ENCODE data around the gene BLCAP.
"Not testable (repeated sequence)": the region's sequence is repeated elsewhere in the genome, so short reads cannot be mapped to it uniquely, and the experiment has no call there.

Gene BLCAP, protein sequence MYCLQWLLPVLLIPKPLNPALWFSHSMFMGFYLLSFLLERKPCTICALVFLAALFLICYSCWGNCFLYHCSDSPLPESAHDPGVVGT

DNA sequence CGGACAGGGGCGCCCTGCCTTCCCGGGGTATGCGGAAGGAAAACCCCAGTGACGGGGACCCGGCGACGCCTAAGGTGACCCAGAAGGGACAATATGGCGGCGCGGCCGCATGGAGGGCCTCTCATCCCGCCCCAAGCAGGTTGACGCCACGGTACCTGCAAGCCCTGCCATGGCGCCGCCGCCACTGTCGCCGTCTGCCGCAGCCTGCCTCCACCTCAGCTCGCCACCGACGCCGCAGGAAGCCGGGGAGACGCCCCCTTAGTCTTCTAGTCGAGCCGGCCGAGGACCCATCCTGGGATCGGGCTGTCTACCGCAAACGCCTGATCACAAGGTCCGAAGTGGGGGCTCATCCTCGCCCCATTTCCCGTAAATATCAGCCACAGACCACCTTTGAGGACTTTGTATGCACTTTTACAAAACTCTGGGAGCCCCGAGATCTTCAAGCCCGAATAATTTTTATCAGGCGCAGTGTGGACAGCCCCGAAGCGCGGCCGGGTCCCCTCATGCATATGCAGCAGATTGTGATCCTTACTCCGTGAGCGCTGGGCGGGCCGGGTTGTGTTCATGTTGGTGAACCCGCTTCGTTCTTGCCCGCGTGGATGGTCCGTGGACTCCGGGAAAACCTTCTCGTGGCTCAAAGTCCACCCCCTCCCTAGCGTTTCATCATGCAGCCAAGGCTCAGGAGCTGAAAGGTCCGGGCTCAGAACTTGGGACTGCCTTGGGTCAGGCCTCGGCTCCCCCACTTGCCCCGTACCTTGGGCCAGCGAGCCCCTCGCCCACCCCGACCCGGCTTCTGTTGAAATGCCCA, at the start of gene BLCAP:
TSS of gene BLCAP (minus strand) at position 239 of the 808 bp plus-strand sequence. CDS start 8,702 bp downstream, outside the sequence.
- DNase-seq (ENCODE audit: low spot score), result peak; percentile 94

DNA sequence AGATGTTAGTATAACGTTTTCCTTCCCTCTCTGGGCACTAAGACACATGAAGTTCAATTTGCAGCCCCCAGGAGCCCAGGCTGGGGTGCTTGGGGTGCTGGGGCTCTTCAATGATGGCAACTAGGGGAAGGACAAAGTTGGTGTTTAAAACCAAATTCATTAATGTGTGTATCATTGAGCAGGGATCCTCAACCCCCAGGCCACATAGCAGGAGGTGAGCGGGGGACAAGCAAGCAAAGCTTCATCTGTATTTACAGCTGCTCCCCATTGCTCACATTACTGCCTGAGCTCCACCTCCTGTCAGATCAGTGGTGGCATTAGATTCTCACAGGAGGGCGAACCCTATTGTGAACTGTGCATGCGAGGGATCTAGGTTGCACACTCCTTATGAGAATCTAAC, 49.8 kb upstream of the BLCAP start:
- not testable (repeated sequence) for DNase-seq (ENCODE audit: low spot score)

DNA sequence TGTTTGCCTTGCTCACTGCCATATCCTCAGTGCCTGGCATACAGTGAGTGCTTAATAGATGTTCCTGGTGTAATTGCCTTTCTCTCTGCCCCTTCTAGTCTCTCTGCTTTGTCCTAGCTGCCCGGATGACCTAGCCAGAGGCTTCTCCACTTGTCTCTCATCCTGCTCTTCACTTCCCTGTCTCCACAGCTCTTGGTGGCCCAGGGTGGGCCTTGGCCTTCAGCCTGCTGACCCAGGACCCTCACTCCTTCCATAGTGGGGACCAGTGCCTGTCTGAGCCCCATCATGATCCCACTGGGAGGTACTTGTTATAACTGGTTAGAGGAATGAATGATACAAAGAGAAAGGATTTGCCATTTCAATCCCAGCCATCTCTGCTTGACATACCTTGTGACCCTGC, 49.2 kb upstream of the BLCAP start:
- no peak for DNase-seq (ENCODE audit: low spot score)

DNA sequence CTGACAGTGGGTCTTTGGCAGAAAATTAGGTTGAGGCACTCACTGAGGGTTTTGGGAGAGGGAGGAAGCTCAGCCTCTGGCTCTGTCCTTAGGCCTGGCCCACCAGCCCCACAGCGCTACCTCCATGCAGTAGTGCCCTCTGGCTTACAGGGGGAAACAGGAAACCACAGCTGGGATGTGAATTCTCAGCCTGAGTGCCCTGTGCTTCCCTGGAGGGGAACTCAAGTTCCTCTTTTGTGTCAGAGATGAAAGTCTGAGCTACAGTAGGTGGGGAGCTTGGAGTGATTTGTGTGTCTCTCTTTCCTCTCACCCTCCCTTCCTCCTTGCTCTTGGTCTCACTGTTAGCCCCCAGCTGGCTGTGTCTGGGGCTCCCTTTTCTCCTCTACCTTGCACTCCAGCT, 48.2 kb upstream of the BLCAP start:
- DNase-seq (ENCODE audit: low spot score), result no peak

DNA sequence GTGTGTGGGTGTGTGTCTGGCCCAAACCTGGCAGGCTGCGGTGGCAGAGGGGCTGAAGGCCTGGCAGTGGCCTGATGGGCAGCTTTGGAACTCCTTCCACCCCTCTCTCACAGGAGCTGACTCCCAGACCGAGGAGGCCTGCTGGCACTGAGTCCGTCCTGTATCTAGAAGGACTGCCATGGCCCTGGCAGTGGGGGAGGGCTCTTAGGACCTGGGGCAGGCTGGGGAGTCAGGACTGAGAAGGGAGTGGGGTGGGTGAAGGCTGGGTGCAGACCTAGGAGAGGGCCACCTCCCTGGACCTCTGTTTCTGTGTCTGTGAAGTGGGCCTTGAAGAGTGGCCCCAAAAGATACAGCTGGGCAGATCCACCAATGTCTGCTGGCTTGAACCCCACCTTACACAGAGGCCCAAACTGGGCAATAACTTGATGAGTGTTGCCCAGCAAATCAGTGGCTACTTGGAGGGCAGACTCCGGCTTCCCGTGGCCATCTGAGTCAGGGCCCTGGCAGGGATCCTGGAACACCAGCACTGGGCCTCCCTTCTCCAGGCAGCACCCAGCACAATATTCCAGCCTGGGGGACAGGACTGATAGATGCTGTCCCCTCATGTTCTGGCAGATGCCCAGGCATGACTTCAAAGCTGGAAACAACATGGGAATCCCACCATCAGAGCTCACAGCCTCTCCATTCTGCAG, 46.7 kb upstream of the BLCAP start:
- no peak for DNase-seq (ENCODE audit: low spot score)

DNA sequence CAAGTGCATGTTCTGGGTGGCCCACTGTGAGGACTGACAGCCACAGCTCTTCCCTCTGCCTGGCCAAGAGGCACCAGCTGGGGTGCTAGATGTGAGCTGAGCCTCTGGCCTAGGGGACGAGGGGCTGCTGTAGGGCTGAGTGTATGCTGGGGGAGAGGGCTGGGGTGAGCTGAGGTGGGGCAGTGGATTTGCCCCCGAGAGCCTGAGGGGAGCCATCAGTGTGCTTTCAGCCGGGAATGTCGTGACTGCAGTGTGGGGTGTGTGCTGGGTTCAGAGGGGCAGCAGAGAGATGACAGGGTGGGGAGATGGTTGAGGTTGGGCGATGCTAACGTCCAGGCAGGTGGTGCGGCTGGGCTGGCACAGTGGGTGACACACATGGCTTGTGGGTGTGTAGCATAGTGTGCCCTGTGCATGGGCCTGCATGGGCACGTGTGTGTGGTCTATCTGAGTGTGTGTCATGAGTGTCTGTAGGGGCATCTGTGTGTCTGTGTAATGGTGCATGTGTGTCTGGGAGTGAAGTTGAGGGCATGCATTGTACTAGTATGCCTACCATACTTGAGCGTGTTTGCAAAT, 46.0 kb upstream of the BLCAP start:
- DNase-seq (ENCODE audit: low spot score), result no peak

DNA sequence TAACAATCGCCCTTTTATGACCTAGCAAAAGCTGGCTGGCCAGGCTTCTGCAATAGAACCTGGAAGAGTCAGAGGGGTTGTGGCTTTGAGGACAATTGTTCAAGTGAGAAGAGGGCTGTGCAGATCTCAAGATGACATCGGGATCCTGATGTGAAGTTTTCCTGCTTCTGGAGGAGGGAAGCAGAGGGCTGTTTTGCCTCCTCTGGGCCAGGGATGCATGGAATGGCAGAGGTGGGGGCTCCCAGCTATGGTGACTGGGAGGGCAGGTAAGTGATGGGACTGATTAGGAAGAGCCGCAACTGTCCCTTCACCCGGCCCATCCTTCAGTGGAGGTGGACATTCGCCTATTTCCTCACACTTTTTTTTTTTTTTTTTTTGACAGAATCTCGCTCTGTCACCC, 43.4 kb upstream of the BLCAP start:
- no peak for DNase-seq (ENCODE audit: low spot score)

DNA sequence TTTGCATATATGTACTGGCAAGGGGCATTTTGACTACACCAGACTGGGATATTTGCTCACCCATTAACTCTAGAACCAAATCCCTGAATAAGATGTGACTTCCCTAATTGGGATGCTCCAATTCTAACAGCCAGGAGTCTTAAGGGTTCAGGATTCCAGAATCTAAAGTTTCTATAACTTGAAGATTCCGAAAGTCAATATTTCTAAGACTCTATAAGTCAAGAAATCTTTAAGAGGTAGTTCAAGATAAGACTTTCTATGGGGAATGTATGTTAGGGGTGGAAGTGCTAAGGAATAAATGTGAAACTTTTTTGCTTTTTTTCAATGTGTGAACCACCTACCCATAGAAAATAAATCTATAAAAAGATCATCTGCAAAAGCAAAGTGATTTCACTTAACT, 42.7 kb upstream of the BLCAP start:
- DNase-seq (ENCODE audit: low spot score), result no peak

DNA sequence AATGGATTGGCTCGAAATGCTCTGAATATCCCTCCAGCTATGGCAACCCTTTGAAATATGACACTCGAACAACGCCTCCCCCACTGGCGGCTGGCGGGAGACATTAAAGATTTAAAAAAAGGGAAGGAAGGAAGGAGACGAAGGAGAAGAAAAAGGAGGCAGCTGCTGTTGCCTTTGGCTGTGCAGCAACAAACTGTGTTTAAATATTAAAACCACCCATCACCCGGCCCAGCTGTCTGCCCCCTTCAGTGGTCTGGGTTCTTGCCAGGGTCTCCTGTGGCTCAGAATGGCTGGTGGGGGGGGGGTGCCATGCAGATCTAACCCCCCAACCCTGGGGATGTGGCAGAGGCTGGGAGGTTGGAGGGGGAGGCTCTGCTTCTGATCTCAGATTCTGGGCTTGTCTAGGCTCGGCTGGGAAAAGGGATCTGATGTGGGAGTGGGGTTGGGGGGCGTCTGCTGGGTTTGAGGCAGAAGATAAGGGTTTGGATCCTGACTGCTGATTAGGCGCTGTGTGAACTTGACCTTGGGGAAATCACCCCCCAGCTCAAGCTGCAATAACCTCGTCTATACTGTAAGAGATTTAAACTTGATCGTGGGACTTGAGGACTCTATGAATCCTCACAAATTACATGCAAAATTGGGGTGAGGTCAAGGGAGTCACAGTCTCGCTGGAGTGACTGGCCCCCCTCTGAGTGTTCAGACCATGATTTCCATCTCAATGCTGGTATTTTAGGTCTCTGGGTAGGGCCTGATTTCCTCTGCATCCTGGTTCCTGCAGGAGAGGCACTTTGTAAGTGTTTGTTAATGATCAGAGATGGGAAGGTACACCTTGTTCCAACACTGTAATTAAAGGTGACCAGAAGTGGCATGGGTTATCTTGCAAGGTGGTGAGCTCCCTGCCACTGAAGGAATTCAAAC, 40.3 kb upstream of the BLCAP start:
- DNase-seq (ENCODE audit: low spot score), result peak; percentile 81

DNA sequence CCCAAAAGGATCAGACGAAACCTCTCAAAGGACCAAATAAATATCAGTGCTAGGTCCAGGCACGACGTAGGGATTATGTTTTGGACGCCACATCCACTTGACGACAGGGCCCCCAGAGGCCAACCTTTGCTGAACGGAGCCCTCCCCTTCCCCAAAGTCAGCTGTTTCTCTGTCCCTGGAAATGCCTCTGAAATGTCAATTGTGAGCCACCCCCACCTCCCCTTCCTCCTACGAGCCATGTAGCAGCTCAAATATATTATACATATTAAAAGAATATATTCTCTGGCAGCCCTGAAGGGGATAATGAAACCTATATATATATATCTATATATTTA, 39.6 kb upstream of the BLCAP start:
- DNase-seq (ENCODE audit: low spot score), result no peak

DNA sequence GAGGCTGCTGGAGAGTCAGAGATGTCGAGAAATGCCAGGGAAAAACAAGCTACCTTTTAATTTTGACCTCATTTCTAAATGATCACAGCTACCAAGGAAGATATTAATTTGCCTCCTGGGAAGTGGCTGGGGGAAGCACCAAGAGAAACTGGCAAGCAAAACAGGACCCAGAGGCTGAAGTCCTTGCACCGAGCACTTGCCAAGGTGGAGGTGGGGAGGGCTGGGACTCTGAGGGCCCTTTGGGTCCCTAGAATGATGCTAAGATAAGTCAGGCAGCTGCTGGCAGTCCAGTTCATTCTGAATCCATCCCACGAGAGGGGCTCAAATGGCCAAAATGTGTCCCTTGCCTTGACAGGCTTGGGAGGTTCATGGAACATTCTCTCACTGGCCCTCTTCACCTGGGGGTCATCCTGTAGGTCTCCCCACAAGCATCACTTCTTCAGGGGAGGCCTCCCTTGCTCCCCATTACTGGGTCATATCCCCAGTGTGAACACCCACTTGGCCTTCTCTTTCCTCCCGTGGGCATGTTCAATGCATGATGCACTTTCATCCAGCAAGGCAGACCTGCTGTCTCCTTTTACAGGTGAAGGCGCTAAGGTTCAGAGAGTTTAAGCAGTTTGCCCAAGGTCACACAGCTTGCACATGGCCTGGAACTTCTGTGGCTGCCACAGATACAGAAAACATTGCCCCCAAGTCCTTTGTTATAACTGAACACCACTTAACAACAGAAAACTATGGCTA, 39.1 kb upstream of the BLCAP start:
- no peak for DNase-seq (ENCODE audit: low spot score)

DNA sequence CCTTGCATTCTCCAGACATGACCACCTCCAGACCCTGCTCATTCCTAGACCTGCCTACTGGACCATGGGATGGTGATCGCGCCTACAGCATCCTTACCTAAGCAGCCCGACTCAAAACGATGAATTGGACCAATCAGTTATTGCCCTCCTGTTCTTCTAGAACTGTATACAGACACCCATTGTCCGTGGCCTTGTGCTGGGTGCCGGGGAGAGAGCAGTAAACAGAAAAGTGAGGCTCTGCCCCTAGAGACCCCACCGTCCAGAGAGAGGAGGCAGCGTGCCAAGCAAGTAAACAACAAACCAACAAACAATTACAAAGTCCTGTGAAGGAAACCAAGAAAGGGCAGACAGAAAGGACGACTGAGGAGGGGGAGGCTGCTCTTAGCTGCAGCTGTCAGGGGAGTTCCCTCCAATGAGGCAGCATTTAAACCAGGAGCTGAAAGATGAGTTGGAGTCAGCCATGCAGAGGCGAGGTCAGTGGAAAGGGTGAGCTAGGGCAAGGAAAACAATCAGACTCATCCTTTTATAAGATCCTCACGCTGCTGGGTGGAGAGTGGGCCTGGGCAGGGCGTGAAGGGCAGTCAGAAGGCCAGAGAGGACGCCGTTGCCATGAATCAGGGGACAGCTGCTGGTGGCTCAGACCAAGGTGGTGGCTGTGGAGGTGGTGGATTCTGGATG, 37.6 kb upstream of the BLCAP start:
- no peak for DNase-seq (ENCODE audit: low spot score)

DNA sequence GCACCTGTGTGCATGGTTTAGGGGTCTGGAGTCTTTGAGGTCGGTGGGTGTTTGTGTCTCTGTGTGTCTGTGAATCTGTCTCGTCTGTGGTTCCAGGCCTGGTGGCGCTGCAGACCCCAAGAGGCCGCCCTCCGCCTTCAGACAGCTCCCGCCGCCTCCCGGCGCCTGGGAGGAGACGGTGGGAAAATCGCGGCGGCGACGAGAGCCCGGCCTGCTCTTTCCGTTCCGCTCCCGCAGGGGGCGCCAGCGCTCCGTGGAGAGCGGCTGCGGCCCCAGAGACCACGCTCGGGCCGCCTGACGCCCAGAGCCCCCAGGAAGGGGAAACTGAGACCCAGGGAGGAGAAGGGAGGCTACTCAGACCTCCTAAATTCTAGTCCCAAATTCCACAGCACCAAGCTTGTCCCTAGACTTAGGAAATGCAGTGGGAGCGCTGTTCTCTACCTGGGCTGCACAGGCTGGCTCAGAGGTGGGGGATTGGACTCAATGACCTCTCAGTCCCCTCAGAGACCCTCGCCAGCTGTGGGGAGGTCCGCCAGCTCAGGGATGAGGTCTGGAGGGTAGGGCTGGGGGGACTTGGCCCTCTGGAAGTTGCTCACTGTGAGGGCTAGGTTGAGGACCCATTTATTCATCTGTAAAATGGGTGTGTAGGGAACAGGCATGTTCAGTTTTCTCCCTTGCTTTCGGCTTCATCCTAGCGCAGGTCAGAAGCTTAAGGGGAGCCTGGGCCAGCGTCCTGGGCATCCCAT, 36.9 kb upstream of the BLCAP start:
- peak; percentile 66 for DNase-seq (ENCODE audit: low spot score)

DNA sequence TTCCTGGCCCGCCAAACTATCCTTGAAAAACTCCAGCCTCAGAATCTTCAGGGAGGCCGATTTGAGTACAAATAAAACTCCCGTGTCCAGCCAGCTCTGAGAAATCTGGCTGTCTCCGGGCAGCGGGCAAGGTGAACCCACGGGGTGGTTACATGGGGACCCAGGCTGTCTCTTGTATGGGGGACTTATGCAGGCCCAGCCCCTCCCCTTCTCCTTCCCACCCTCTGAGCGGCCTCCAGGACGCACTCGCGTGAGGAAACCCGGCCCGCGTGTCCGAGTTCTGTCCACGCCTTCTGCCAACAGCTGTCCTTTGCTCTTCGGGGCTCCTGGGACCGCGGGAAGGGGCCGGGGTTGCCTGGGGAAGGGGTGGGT, 36.3 kb upstream of the BLCAP start:
- DNase-seq (ENCODE audit: low spot score), result no peak

DNA sequence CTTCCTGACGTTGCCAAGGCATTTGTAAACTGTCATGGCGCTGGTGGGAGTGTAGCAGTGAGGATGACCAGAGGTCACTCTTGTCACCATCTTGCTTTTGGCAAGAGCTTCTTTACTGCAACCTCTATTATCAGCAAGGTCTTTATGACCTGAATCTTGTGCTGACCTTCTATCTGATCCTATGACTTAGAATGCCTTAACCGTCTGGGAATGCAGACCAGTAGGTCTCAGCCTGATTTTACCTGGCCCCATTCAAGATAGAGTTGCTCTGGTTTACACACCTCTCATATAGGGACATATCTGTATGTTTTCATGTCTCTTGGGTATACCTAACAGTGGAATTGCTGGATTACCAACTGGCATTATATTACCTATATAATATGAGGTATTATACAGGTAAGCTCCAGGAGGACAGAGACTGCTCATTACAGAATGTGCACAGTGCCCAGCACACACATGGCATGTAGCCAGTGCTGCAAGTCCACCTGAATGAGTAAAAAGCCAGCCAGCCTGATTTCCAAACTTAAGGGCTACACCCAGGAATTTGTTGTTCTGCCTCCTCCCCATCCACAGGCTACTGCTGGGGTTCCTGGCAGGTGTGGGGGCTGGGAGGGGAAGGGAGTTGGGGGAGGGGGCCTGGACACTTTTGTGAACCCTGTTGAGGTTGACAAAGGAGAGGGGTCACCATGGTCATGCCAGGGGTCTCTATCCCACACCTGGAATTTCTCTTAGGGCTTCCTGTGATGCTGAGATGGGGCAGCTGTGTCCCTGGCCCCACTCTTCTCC, 35.2 kb upstream of the BLCAP start:
- no peak for DNase-seq (ENCODE audit: low spot score)

DNA sequence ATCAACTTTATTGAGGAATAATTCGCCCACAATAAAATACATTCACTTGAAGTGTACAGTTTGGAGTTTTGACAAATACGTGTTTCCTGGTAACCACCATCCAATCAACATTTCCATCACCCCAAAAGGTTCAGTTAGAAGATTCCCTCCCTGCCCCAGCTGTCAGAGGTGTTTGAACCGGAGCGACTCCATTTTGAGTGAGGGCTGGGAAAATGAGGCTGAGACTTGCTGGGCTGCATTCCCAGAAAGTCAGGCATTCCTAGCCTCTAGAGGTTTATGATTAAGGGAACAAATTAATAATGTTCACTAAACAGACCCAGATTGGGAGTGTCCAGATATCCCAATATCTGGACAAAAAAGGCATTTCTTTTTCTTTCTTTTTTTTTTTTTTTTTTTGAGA, 33.0 kb upstream of the BLCAP start:
- DNase-seq (ENCODE audit: low spot score), result no peak

DNA sequence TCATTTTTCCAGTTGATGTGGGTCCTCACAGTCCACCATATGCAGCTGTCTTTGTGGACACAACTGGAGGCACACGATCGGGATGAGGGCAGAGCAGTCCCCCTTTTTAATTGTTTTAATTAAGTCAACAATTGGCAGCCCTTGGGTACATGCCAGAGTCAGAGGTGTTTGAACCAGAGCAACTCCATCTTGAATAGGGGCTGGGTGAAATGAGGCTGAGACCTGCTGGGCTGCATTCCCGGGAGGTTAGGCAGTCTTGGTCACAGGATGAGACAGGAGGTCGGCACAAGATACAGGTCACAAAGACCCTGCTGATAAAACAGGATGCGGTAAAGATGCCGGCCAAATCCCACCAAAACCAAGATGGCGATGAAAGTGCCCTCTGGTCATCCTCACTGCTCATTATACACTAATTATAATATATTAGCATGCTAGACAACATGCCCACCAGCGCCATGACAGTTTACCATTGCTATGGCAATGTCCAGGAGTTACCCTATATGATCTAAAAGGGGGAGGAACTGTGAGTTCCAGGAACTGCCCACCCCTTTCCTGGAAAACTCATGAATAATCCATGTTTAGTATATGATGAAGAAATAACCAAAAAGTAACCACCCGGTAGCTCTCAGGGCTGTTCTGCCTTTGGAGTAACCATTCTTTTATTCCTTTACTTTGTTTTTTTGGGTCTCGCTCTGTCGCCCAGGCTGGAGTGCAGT, 31.8 kb upstream of the BLCAP start:
- DNase-seq (ENCODE audit: low spot score), result no peak

DNA sequence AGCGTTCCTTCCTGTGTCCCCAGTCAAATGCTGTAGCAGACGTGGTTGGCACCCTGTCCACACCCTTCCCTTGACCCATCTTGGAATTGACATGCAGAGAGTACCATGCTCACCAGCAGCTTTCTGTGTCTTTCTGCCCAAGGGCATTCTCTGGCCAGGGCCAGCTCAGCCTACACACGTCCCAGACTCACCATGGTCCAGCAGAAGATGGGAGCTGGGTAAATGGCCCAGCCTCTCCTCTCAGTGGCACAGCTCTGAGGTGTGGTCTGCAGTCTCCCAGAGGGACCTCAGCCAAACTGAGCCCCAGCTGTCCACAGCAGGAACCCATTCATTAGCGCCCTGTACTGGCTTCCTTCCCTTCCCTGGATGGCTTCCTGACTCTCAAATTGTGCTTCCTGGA, 31.1 kb upstream of the BLCAP start:
- DNase-seq (ENCODE audit: low spot score), result no peak

DNA sequence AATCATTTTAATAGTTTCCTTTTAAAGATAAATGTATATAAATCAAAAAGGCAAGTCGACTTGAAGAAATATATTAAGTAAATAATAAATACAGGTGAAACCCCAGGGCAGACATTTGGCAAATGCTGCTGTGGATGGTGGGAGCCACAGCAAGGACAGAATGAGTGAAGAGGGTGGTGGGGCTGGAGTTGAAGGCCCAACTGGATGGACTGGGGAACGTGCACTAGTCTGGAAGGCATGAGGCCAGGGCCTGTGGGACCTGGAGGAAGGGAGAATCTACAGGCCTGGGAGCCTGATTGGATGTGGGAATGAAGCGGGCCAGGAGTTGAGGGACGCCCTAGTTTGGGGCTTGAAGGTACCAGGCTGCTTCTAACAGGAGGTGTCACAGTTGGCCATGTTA, 30.6 kb upstream of the BLCAP start:
- no peak for DNase-seq (ENCODE audit: low spot score)

Measured in COLO829 (cell line).